HG03565 (cell line): ENCODE results near the gene FANCL.
"Not testable (repeated sequence)": the region's sequence is repeated elsewhere in the genome, so short reads cannot be mapped to it uniquely, and the experiment has no call there.

Source experiments
- ATAC-seq: cut with Tn5 transposase; IDR thresholded peaks from one replicate; pipeline ENCODE4 v1.9.1; 2021; ENCODE audit warnings: mild to moderate bottlenecking, moderate library complexity; ENCODE audit not compliant: unreplicated experiment

Gene FANCL

DNA sequence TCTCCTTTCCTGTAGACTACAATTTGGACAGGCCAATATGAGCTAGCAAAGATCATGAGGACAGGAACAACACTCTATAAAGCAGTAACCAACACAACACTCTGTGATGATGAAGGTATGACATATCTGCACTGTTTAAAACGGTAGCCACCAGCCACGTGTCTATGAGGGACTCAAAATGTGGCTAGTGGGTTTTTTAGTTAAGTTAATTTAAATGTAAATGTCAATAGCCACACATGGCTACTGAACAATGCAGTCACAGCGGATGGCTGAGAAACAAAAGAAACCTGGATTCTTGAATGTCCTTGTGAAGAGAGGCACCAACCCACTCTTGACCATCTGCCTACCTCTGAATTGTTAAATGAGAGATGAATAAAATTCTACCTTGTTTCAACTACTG is 33.9 kb downstream of the FANCL start:
- ATAC-seq: no peak

DNA sequence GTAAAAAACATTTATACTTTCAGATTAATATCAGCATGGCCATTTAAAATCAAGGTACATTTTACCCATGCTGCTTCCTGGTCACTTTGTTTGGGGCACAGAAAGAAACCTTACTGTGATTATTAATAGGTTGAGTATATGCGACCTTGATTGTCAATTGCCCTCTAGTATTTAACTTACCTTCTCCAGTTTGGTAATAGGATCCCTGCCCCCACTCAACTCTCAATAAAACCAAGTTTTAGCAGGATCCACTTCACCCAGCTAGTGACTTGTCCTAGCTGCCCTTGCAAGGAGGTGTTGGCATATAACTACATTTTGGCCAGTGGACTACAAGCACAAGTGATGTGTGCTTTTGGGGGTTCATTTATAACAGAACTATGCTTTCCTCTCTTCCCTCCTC is 34.3 kb downstream of the FANCL start:
- ATAC-seq: no peak

DNA sequence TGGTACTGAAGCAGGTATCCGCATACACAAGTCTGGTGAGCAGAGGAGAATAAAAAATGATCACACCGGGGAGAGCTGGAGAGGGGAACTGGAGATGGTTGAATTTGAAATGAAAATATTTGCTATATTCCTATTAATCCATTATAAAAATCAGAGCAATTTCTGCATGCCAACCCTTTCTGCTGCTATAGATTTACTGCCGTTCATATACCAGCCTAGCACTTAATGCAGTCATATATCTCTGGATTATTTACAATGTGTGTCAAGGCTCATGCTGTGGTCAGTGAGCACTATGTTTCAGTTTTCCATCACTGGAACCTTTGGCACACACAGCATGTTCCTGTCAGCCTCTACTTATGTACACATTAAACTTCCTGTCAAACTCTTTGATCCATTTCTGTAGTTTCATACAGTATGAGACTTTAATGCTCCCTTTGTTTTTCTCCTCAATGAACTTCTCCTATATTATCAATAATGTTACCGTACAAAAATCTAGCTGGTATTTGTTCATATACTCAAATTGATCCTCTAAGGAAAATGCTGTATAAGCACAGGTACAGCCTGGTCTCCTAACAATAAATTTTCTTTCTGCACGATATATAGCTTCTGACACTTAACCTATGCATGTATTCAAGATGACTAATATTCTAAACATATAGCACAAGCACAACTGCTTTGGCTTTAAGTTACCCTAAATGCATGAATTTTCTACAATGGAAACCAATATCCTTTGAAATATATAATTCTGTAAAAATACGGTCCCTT is 36.7 kb downstream of the FANCL start:
- no peak for ATAC-seq

DNA sequence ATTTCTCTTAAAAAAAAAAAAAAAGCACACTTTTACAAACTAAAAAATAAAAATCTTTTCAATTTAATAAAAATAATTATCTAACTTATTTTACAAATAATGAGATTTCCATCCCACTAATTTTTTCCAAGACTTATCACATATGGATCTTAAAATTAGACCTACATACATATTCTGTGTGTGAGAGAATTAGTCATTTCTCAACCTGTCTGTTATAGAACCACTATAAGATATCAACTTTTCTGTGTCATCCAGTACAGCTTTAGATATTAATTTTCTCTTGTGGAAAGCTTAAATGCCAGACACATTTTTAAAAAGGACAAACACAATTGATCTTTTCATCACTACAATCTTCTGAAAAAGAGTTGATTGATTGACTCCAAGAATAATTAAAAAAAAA is 38.1 kb downstream of the FANCL start:
- no peak for ATAC-seq

DNA sequence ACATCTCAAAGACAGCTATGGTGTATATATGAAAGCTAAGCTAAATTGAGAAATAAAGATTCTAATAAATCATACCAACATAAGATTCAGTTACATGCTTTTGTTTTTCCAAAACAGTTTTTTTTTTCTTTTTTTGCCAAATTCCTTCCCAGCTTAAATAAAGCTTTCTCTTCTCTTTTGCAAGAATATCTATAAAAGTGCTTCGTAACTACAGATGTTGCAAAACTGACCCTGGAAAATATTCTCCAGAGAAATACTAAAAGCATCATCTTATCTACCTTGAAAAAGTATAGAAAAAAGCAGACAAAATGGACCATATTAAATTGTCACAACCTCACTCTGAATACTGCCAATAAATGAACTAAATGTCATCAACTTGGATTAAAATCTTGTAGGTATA is 38.7 kb downstream of the FANCL start:
- no peak for ATAC-seq

DNA sequence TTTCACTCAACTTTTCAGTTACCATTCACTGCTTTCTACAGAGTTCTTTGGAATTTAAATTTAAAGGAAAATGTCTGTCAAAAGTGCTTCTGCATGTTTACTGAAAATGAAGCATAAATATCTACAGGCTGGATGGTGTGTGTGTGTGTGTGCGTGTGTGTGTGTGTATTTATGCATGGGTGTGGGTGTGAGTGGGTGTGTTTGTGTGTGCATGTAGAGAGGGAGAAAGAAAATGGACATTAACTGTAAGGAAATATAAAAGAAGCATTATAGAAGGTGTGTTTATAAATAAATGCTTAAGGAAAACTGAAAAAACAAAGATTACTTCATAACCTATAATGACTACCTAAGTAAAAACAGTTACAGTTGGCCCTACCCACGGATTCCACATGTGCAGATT is 43.2 kb downstream of the FANCL start:
- ATAC-seq: no peak

DNA sequence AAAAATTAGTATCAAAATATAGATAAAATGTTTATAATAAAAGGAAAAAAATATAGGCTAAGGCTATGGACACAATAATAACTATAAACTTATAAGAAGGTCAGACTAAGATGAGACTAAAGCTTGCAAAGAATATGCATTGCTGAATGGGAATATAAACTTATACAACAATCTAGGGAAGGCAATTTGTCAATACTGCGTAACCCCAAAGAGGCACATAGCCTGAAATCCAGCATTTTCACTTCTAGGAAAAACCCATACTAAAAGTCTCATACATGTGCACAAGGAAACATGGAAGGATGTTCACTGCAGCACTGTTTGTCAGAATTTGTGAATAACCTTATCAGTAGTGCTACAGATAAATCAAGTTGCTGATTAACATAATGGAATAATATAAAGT is 45.5 kb downstream of the FANCL start:
- no peak for ATAC-seq

DNA sequence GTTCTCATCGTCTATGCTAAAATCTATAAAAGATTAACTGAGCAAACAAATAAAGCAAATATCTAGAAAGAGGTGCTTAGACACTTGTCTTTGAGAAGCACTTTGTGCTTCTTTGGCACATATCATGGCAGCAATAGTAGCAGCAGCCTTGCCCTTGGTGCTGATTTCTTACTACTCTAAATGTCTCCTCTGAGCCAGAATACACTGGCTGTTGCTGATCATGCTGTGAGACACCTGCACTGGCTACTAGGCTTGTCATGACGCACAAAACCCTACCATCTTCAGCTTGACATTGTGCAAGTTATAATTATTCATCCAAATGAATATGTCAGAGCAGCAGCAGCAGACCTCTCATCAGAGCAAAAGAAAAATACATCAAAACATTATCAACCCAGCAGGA is 46.7 kb downstream of the FANCL start:
- ATAC-seq: no peak

DNA sequence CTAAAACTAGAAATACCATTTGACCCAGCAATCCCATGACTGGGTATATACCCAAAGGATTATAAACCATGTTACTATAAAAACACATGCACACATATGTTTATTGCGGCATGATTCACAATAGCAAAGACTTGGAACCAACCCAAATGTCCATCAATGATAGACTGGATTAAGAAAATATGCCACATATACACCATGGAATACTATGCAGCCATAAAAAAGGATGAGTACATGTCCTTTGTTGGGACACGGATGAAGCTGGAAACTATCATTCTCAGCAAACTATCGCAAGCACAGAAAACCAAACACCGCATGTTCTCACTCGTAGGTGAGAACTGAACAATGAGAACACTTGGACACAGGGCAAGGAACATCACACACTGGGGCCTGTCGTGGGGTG is 54.1 kb downstream of the FANCL start:
- ATAC-seq: not testable (repeated sequence)

DNA sequence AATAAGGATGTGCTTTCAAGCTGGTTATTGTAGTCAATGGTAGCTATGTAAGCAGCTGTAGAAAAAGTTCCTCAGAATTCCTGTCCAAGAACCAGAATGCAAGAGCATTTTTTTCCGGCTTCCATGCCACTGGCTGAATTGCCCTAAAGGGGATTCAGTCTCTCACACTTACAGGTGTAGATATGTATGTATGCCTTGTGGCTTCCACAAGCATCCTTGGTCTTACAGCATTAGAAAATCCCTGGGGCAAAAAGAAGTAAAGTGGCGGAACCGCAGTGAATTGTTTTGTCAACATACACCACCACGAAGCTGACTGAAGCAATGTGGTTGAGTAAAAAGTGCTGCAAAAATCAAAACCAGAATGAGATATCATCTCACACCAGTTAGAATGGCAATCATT is 54.6 kb downstream of the FANCL start:
- no peak for ATAC-seq

DNA sequence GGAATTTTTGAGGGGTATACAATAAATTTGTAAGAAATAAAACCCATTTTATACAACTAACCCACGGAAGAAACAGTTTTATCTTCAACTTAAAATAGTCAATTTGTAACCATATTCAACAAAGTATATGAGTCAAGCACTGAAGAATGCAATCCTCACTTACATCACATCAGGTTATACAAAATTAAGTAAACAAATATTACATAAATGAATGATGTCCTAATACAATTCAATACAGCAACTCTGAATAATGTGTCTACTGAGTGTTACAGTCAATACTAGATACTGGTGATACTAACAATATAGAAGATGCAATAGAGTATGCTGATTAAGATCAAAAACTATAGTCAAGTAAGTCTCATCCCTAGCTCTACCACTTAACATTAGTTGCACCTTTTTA is 58.6 kb downstream of the FANCL start:
- ATAC-seq: no peak

DNA sequence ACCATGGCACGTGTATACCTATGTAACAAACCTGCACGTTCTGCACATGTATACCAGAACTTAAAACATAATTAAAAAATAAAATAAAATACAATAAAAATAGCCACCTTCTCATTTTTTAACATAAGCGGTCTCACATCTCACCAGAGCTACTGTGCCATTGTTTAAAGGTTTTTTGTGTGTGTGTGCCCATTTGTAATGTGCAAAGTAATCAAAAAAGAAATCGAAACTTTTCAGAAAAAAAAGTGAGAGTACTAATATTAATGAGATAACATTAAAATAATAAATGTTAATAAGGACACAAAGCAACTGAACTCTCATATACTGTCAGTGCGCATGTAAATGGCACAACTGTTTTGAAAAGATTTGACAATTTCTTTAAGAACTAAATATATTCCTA is 60.5 kb downstream of the FANCL start:
- no peak for ATAC-seq

DNA sequence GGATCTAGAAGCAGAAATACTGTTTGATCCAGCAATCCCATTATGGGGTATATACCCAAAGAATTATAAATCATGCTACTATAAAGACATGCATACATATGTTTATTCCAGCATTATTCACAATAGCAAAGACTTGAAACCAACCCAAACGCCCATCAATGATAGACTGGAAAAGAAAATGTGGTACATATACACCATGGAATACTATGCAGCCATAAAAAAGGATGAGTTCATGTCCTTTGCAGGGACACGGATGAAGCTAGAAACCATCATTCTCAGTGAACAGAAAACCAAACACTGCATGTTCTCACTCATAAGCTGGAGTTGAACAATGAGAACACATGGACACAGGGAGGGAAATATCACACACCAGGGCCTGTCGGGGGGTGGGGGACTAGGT is 61.0 kb downstream of the FANCL start:
- not testable (repeated sequence) for ATAC-seq

DNA sequence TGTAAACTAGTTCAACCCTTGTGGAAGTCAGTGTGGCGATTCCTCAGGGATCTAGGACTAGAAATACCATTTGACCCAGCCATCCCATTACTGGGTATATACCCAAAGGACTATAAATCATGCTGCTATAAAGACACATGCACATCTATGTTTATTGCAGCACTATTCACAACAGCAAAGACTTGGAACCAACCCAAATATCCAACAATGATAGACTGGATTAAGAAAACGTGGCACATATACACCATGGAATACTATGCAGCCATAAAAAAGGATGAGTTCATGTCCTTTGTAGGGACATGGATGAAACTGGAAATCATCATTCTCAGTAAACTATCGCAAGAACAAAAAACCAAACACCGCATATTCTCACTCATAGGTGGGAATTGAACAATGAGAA is 63.9 kb downstream of the FANCL start:
- not testable (repeated sequence) for ATAC-seq

DNA sequence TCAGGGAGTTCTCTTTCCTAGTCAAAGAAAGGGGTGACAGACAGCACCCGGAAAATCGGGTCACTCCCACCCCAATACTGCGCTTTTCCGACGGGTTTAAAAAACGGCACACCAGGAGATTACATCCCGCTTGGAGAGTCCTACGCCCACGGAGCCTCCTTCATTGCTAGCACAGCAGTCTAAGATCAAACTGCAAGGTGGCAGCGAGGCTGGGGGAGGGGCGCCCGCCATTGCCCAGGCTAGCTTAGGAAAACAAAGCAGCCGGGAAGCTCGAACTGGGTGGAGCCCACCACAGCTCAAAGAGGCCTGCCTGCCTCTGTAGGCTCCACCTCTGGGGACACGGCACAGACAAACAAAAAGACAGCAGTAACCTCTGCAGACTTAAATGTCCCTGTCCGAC is 69.3 kb downstream of the FANCL start:
- ATAC-seq: not testable (repeated sequence)

DNA sequence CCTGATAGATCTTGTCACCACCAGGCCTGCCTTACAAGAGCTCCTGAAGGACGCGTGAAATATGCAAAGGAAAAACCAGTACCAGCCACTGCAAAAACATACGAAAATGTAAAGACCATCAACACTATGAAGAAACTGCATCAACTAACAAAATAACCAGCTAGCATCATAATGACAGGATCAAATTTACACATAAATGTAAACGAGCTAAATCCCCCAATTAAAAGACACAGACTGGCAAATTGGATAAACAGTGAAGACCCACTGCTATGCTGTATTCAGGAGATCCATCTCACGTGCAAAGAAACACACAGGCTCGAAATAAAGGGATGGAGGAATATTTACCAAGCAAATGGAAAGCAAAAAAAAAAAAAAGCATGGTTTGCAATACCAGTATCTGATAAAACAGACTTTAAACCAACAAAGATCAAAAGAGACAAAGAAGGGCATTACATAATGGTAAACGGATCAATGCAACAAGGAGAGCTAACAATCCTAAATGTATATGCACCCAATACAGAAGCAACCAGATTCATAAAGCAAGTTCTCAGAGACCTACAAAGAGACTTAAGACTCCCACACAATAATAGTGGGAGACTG is 70.7 kb downstream of the FANCL start:
- not testable (repeated sequence) for ATAC-seq

DNA sequence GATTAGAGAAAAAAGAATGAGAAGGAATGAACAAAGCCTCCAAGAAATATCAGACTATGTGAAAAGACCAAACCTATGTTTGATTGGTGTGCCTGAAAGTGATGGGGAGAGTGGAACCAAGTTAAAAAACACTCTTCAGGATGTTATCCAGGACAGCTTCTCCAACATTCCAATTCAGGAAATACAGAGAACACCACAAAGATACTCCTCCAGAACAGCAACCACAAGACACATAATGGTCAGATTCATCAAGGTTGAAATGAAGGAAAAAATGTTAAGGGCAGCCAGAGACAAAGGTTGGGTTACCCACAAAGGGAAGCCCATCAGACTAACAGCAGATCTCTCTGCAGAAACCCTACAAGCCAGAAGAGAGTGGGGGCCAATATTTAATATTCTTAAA is 71.3 kb downstream of the FANCL start:
- not testable (repeated sequence) for ATAC-seq

DNA sequence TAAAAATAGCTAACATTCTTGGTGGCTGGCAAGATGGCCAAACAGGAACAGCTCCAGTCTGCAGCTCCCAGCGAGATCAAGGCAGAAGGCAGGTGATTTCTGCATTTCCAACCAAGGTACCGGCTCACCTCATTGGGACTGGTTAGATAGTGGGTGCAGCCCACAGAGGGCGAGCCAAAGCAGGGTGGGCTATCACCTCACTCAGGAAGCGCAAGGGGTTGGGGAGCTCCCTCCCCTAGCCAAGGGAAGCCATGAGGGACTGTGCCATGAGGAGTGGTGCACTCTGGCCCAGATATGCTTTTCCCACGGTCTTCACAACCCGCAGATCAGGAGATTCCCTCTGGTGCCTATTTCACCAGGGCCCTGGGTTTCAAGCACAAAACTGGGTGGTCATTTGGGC is 73.0 kb downstream of the FANCL start:
- ATAC-seq: not testable (repeated sequence)

DNA sequence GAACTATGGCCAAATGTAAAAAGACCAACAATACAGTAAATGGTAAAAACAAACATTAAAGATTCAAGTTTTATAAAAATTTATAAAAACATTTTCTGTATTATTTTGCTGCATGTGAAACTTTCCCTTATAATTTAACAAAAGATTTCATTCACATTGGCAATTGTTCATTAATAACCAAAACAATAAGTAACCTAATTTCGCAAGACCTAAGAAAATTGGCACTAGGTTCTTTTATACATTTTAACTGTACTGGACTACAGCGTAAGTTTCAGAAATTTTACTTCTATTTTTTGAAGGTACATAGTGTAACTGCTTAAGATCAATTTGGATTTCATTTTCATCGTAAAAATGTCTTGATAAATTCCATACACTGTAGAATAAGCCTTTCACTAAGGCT is 77.2 kb downstream of the FANCL start:
- no peak for ATAC-seq

DNA sequence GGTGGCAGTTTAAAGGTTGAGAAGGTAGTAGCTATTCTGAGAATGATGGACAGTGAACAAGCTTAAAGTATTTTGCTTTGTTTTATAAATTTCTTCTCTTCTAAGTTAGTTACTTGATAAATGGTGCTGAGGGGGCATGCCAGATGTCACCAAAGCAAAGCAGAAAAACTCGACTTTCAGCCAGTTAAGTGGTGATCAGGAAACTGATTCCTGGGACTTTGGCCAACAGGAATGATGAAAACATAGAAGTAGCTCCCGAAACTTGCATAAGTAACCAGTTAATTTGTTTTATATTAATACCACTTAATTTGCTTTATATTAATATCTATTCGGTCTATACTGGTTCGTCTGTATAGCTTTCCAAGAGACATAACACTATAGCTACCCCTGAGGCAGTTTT is 82.6 kb downstream of the FANCL start:
- ATAC-seq: no peak

DNA sequence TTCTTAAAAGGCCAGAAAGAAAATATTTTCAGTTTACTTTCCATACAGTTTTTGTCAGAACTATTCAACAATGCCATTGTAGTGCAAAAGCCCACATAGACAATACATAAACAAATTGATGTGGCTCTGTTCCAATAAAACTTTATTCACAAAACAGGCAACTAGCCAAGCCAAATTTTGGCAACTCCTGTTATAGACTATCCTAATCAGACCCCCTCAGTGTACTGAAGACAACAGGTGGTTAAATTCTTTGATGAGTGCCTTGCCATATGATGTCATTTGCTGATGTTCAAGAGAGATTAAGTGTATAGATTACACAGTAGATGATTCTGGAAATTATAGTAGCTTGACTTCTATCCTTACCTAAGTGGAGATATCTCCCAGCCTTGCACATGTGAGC is 83.4 kb downstream of the FANCL start:
- no peak for ATAC-seq

DNA sequence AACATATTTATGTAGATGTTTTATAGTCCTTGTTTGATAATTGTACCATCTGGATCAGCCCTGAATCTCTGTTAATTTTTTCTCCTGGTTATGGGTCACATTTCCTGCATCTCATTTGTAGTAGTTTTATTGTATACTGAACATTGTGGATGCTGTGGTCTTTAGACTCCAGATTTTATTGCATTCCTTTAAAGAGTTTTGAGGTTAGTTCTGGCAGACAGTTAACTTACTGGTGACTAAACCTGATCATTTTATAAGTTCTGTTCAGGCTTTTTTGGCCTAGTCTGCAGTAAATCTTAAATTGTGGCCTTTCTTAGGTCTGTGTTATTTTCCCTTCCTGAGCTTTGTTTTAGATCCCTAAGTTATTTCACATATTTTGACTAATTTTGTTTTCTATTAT is 84.3 kb downstream of the FANCL start:
- no peak for ATAC-seq
